Right lobe of liver (tissue), 6 donors: ENCODE data around the gene ERG28. TPM values are rescaled to one million over a fixed set of nuclear protein-coding genes. Genes with fewer than 3 reads are reported as not detected.
A peak's percentile ranks its signal among the peaks of the same experiment; 100 is the strongest.

Experiments
- ATAC-seq, 4 donors: fragments of 200-7000 bp; cut with Tn5 transposase; one replicate each; pipeline ENCODE4 v1.9.1; 2020; ENCODE audit warnings: mild to moderate bottlenecking in 4 of 4, moderate library complexity in 4 of 4
- DNase-seq, 3 donors: peaks; one replicate each; pipeline ENCODE4 v3.0.0-alpha.2; 2020
- H3K27ac ChIP-seq, 3 donors: fragments of 200-600 bp; one replicate each; pipeline ENCODE4 v1.8.0; 2022
- H3K27me3 ChIP-seq, 2 donors: fragments of 200-600 bp; one replicate each; pipeline ENCODE4 v1.8.0; 2022
- H3K36me3 ChIP-seq, 4 donors: fragments of 200-600 bp; sonication (generic) in 1 of 4; one replicate each; pipeline versions ENCODE4 v1.5.1 to v1.8.0; 2017 to 2022; ENCODE audit warnings: control low read depth in 1 of 4
- H3K4me1 ChIP-seq, 4 donors: fragments of 200-600 bp; sonication (generic) in 1 of 4; one replicate each; pipeline versions ENCODE4 v1.5.1 to v1.8.0; 2017 to 2022; ENCODE audit warnings: control low read depth in 1 of 4
- H3K4me3 ChIP-seq, 3 donors: fragments of 200-600 bp; one replicate each; pipeline ENCODE4 v1.8.0; 2022
- H3K9me3 ChIP-seq, 4 donors: fragments of 200-600 bp; sonication (generic) in 1 of 4; one replicate each; pipeline versions ENCODE4 v1.5.1 to v1.8.0; 2017 to 2022; ENCODE audit warnings: control low read depth in 1 of 4
- POLR2A ChIP-seq: fragments of 450-650 bp; IDR thresholded peaks from one replicate; pipeline ENCODE4 v1.6.1; 2017; ENCODE audit warnings: antibody characterized with exemption, mild to moderate bottlenecking
- WGBS: methylation state at CpG from one replicate; pipeline ENCODE4 v1.1.6; 2018; ENCODE audit warnings: low coverage, low lambda C conversion rate; ENCODE audit not compliant: insufficient coverage; ENCODE audit errors: missing lambda C conversion rate; 5-methylcytosine and 5-hydroxymethylcytosine counted together
- intact Hi-C, 2 donors: fragments of 100-400 bp; cut with DNase I; formaldehyde crosslinking; loops; one replicate each; pipeline versions ENCODE4 v1.11.2 to v1.14.1; 2022
- total RNA-seq, 6 experiments: library from RNA; depleted of rRNA in 2 of 6; stranded (reverse); fragments of >200 nt in 2 of 6; fragmentation: NEBNext Ultra II Directional in 3 of 6; extraction: Animal tissue kit (Norgen Biotek cat#: 25700) in 3 of 6; gene quantifications; one replicate each; pipeline versions ENCODE4 v1.1.0 to v1.2.4, GENCODE V29; 2016 to 2023
- TF ChIP-seq, protein P1 (sequence below), 4 donors: fragments of 200-600 bp in 3 of 4; fragments of 450-650 bp in 1 of 4; IDR thresholded peaks; one replicate each; pipeline versions ENCODE4 v1.5.1 to v1.8.0; 2016 to 2022; ENCODE audit warnings: antibody characterized with exemption in 4 of 4, mild to moderate bottlenecking in 2 of 4
- donor health status: DM: no; HTN: yes; CAD: no.
- donor health status: DM: no; HTN: no; CAD: no.
- donor health status: DM: no; HTN: no; CAD: no.
- donor health status: DM: no; HTN: yes; CAD: no.
- donor health status: DM: no; HTN: yes; CAD: no.

The ERG28 gene
- total RNA-seq, 6 experiments from 2014 or later, result 7.9 to 31.5 (median 20.1) TPM

GRCh38 chr14:75667099-75667765 lies 6.6 kb upstream of the ERG28 start:
- DNase-seq, result no peak
- peaks cover 0 to under 1% (median 0%) of the 10 kb centered on the region in 4 donors for H3K4me1 ChIP-seq
- no peak overlapping the region for H3K4me3 ChIP-seq
- no peaks in the 10 kb centered on the region for H3K9me3 ChIP-seq
- peak in 1 of 4 donors; percentile 32 for ATAC-seq
- no peaks in the 10 kb centered on the region for H3K27me3 ChIP-seq
- H3K36me3 ChIP-seq, result peaks cover 0 to 16% (median 0%) of the 10 kb centered on the region in 4 donors
- no peak overlapping the region for H3K27ac ChIP-seq
- WGBS, result 75% methylated on average over 2 of the region's 2 CpGs
- intact Hi-C loops, result no loop called here
- TF ChIP-seq POLR2A, result no peak
- TF ChIP-seq, protein P1, sequence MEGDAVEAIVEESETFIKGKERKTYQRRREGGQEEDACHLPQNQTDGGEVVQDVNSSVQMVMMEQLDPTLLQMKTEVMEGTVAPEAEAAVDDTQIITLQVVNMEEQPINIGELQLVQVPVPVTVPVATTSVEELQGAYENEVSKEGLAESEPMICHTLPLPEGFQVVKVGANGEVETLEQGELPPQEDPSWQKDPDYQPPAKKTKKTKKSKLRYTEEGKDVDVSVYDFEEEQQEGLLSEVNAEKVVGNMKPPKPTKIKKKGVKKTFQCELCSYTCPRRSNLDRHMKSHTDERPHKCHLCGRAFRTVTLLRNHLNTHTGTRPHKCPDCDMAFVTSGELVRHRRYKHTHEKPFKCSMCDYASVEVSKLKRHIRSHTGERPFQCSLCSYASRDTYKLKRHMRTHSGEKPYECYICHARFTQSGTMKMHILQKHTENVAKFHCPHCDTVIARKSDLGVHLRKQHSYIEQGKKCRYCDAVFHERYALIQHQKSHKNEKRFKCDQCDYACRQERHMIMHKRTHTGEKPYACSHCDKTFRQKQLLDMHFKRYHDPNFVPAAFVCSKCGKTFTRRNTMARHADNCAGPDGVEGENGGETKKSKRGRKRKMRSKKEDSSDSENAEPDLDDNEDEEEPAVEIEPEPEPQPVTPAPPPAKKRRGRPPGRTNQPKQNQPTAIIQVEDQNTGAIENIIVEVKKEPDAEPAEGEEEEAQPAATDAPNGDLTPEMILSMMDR (IDR thresholded peaks at IDR 0.05), result no peak

GRCh38 chr14:75662966-75663365 lies 2.3 kb upstream of the ERG28 start:
- Histone ChIP-seq H3K27ac (no peak overlapping the region), H3K36me3 (no peaks in the 10 kb centered on the region), H3K4me1 (peaks cover 0 to 18% (median 7%) of the 10 kb centered on the region in 4 donors), H3K4me3 (no peak overlapping the region), H3K9me3 (no peaks in the 10 kb centered on the region), H3K27me3 (no peaks in the 10 kb centered on the region)
- TF ChIP-seq POLR2A, result no peak
- TF ChIP-seq, protein P1 (IDR thresholded peaks at IDR 0.05), result no peak
- ATAC-seq, result no peak
- intact Hi-C loops, result no loop called here
- DNase-seq, result no peak
- 79% methylated on average over 3 of the region's 3 CpGs for WGBS

GRCh38 chr14:75661499-75661814 lies 781 bp upstream of the ERG28 start:
- TF ChIP-seq POLR2A, result peak; percentile 24
- TF ChIP-seq, protein P1 (IDR thresholded peaks at IDR 0.05), result no peak
- Histone ChIP-seq H3K4me1 (peaks cover 0 to 18% (median 7%) of the 10 kb centered on the region in 4 donors), H3K27ac (peak overlapping the region; percentile 66 to 83 (median 81)), H3K9me3 (no peaks in the 10 kb centered on the region), H3K36me3 (peaks cover 0 to 7% (median 2%) of the 10 kb centered on the region in 4 donors), H3K4me3 (peak overlapping the region; percentile 71 to 93 (median 87)), H3K27me3 (no peaks in the 10 kb centered on the region)
- 0% methylated on average over 7 of the region's 18 CpGs for WGBS
- ATAC-seq (peak; percentile 11 to 23 (median 18)), DNase-seq (no peak)
- intact Hi-C loops, result no loop called here

- H3K27ac ChIP-seq, result peak overlapping the region; percentile 66 to 83 (median 81)
- no peak for TF ChIP-seq POLR2A
- TF ChIP-seq, protein P1 (IDR thresholded peaks at IDR 0.05), result no peak
- 13% methylated on average over 4 of the region's 4 CpGs for WGBS
- H3K4me3 ChIP-seq, result peak overlapping the region; percentile 71 to 93 (median 87)
- no peak for DNase-seq
- intact Hi-C loops, result no loop called here
- peaks cover 0 to 14% (median 6%) of the 10 kb centered on the region in 4 donors for H3K36me3 ChIP-seq
- H3K27me3 ChIP-seq, result no peaks in the 10 kb centered on the region
- H3K9me3 ChIP-seq, result no peaks in the 10 kb centered on the region
- no peak for ATAC-seq
- H3K4me1 ChIP-seq, result peaks cover 0 to 18% (median 7%) of the 10 kb centered on the region in 4 donors
Measured at GRCh38 chr14:75660238-75660629, 442 bp downstream of the ERG28 start.
